HG02763 (cell line): ENCODE data around the gene CHRNA10.
"Not testable (repeated sequence)": the region's sequence is repeated elsewhere in the genome, so short reads cannot be mapped to it uniquely, and the experiment has no call there.

ENCODE experiments used
- ATAC-seq: cut with Tn5 transposase; IDR thresholded peaks from one replicate; pipeline ENCODE4 v1.9.1; 2021; ENCODE audit warnings: mild to moderate bottlenecking, moderate library complexity; ENCODE audit not compliant: unreplicated experiment

Gene CHRNA10

GRCh38 chr11:3665336-3666022 lies 5.7 kb downstream of the CHRNA10 start:
- ATAC-seq: no peak

DNA sequence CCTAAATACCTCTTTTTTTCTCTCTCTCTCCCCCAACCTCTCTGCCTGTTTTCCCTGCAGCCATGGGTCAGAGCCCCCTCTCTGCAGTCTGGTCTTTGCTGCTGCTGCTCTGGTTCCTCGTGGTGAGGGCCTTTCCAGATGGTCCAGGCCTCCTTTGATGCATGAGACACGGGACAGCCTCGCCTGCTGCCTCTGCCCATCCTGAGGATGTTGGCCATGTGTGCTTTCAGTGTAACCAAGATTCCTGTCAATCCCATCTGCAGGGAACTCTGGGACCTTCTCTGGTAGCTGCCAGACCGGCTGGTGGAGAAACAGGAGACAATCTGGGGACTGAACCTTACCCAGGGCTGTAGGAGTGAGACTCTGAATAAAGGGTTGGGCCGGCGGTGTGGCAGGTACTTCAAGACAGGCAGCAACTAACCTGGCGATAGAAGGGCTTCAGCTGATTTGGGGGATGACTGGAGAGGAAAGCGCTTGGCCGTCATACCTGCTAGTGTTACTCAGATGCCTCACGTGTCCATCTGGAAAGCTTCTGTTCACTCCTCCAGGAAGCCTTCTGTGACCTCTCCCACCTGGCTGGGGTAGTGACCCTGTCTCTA lies 7.1 kb downstream of the CHRNA10 start:
- ATAC-seq: no peak

GRCh38 chr11:3662856-3663255 lies 8.3 kb downstream of the CHRNA10 start:
- no peak for ATAC-seq

- ATAC-seq: no peak
These were observed 10.2 kb downstream of the CHRNA10 start for GRCh38 chr11:3660960-3661359.

DNA sequence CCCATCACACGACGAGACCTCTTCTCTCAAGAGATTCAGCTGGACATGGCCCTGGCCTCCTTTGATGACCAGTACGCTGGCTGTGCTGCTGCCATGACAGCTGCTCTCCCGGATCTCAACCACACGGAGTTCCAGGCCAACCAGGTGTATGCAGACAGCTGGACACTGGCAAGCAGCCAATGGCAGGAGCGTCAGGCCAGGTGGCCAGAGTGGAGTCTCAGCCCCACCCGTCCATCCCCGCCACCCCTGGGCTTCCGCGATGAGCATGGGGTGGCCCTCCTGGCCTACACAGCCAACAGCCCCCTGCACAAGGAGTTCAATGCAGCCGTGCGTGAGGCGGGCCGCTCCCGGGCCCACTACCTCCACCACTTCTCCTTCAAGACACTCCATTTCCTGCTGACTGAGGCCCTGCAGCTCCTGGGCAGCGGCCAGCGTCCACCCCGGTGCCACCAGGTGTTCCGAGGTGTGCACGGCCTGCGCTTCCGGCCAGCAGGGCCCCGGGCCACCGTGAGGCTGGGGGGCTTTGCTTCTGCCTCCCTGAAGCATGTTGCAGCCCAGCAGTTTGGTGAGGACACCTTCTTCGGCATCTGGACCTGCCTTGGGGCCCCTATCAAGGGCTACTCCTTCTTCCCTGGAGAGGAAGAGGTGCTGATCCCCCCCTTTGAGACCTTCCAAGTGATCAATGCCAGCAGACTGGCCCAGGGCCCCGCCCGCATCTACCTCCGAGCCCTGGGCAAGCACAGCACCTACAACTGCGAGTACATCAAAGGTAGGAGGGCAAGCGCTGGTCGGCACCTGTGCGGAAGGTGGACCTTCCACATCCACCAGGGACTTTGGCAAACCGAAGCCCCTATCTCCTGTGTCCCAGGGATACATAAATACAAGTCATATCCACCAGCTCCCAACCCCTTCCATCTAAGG lies 11.3 kb downstream of the CHRNA10 start:
- no peak for ATAC-seq

DNA sequence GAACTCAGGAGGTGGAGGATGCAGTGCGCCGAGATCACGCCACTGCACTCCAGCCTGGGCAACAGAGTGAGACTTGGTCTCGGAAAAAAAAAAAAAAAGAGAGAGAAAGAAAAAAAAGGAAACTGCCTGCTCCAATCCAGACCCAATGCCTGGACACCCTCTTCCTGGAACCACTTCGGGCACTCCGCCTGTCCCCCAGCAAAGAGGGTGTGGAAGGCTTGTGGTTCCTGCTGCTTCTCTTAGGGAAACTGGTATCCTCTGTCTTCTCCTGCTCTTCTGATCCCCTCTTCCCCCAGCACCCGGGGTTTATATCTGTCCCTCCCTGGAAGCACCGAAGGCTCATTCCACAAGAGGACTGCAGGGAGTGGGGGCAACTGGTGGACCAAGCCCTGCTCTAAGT lies 12.9 kb downstream of the CHRNA10 start:
- ATAC-seq: no peak

DNA sequence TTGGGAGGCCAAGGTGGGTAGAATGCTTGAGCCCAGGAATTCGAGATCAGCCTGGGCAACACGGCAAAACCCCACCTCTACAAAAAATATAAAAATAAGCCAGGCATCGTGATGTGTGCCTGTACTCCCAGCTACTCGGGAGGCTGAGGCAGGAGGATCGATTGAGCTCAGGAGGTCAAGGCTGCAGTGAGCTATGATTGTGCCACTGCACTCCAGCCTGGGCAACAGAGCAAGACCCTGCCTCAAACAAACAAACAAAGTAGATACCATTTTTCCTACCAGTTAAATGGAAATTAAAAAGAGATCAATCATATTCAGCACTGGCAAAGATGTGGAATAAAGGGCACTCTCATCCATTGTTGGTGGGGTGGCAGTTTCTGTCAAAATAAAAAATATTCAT lies 13.9 kb downstream of the CHRNA10 start:
- not testable (repeated sequence) for ATAC-seq

GRCh38 chr11:3655547-3655946 lies 15.6 kb downstream of the CHRNA10 start:
- no peak for ATAC-seq

DNA sequence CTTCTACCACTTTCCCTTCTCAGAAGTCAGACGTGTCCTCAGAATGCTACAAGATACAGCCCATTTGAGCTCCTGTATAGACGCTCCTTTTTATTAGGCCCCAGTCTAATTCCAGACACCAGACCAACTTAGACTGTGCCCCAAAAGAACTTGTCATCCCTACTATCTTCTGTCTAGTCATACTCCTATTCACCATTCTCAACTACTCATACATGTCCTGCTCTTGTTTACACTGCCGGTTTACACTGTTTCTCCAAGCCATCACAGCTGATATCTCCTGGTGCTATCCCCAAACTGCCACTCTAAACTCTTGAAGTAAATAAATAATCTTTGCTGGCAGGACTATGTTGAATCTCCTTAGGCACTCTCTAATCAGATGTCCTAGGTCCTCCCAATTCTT lies 18.7 kb downstream of the CHRNA10 start:
- ATAC-seq: not testable (repeated sequence)

DNA sequence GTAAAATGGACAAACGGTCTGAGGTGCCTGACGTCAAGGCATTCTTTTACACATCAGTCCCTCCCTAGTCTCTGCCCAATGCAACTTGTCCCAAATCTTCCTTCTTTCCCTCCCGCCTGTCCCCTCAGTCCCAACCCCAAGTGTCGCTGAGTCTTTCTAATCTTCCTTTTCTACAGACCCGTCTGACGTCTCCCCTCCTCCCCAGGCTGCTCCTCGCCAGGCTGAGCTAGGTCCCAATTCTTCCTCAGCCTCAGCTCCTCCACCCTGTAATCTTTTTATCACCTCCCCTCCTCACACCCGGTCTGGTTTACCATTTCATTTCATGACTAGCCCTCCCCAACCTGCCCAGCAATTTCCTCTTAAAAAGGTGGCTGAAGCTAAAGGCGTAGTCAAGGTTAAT lies 21.8 kb downstream of the CHRNA10 start:
- ATAC-seq: not testable (repeated sequence)

DNA sequence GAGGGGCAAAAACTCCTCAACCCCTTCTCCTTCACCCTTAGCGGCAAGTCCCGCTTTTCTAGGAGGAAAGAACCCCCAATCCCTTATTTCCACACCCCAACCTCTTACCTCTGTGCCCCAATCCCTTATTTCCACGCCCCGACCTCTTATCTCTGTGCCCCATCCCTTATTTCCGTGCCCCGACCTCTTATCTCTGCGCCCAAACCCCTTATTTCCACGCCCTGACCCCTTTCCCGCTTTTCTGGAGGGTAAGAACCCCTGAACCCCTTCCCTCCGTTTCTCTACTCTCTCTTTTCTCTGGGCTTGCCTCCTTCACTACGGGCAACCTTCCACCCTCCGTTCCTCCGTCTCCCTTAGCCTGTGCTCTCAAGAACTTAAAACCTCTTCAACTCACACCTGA lies 22.3 kb downstream of the CHRNA10 start:
- ATAC-seq: not testable (repeated sequence)

- ATAC-seq: no peak
These were observed 25.6 kb downstream of the CHRNA10 start for GRCh38 chr11:3645552-3645951.

GRCh38 chr11:3644817-3645235 lies 26.4 kb downstream of the CHRNA10 start, which contains the start of gene ART1:
TSS of gene ART1 (plus strand) at chr11:3645128. CDS start at chr11:3659214, 14,086 bp downstream.
- no peak for ATAC-seq

DNA sequence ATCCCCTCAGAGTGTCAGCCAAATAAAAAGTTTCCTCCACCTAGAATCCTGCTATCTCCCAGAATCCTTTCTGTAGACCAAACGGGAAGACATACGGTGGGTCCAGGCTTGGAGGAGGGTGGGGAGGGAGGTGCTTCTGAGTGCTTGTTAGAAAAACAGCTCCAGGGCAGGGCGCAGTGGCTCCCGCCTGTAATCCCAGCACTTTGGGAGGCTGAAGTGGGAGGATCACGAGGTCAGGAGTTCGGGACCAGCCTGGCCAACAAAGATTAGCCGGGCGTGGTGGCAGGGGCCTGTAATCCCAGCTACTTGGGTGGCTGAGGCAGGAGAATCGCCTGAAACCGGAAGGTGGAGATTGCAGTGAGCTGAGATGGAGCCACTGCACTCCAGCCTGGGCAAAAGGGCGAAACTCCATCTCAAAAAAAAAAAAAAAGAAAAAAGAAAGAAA lies 28.1 kb downstream of the CHRNA10 start:
- ATAC-seq: not testable (repeated sequence)

GRCh38 chr11:3642071-3642951 lies 28.9 kb downstream of the CHRNA10 start:
- ATAC-seq: no peak

DNA sequence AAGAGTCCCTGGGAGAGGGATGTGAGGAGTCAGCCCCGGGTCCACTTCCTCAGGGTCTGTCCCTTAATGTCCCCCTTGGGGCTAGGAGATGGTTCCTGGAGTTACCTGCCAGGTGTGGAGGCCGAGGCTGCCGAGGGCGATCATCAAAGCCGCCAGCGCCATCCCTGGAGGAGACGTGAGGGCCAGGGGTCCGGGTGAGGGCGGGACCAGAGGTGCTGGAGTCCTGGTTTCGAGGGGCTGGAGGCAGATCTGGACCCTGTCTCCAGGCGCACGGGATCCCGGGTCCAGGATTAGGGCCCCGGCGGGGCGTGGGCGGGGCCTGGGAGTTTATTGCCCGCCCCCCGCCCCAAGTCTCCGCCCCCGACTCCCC lies 29.5 kb downstream of the CHRNA10 start, which contains the start of gene ART5:
Gene ART5, minus strand, starts transcription at position 292 of the 370 bp plus-strand sequence. Its CDS starts 130 bp downstream, at position 162.
- ATAC-seq: no peak

GRCh38 chr11:3641191-3641590 lies 30.0 kb downstream of the CHRNA10 start:
- ATAC-seq: no peak

DNA sequence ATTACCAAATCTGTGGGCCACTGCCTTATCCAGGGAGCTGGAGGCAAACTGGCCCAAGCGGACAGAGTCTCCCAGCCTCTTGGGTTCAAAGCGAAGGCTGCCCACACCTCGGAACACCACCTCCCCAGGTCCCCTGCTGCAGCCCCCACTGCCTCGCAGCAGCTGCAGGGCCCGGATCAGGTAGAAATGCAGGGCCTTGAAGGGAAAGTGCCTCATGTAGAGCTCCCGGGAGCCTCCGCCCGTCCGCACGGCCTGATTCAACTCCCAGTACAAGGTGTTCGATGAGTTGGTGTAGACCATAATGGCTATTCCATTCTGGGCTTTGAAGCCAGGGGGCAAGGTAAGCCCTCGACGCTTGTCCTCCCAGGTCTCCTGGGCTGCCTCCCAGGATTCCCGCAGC lies 31.3 kb downstream of the CHRNA10 start:
- ATAC-seq: no peak

GRCh38 chr11:3638513-3638912 lies 32.7 kb downstream of the CHRNA10 start:
- no peak for ATAC-seq

- no peak for ATAC-seq
These were observed 34.0 kb downstream of the CHRNA10 start for GRCh38 chr11:3637201-3637600.
